B cell (primary cell): ENCODE results near the gene ILK.

ENCODE experiments used
- EZH2 ChIP-seq: IDR thresholded peaks from 2 replicates; pipeline ENCODE4 v1.6.1; 2012; ENCODE audit warnings: borderline replicate concordance, low read depth, mild to moderate bottlenecking, moderate library complexity, low read length; ENCODE audit not compliant: insufficient read depth, poor library complexity, severe bottlenecking
- TF ChIP-seq, protein P1 (sequence below): fragments of 200-600 bp; IDR thresholded peaks from one replicate; pipeline ENCODE4 v1.8.0; 2022; ENCODE audit warnings: antibody characterized with exemption, mild to moderate bottlenecking

DNA sequence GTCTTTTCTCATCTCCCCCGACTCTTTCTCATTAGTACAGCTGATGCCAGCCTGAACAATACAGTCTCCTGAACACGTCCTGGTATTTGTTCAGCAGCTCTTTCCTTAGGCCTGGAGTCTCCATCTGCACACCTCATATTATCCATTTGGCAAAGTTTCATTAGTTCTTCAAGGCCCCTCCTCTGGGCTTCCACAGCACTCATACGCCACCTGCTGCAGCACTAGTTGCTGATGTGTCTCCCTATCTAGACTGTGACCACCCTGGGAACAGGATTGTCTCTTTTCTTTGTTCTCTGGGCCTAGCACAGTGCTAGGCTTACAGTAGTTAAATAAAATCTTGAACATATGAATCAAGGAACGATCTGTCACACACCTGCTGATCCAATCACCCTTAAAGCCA lies 34.9 kb downstream of the ILK start:
- TF ChIP-seq, protein P1, sequence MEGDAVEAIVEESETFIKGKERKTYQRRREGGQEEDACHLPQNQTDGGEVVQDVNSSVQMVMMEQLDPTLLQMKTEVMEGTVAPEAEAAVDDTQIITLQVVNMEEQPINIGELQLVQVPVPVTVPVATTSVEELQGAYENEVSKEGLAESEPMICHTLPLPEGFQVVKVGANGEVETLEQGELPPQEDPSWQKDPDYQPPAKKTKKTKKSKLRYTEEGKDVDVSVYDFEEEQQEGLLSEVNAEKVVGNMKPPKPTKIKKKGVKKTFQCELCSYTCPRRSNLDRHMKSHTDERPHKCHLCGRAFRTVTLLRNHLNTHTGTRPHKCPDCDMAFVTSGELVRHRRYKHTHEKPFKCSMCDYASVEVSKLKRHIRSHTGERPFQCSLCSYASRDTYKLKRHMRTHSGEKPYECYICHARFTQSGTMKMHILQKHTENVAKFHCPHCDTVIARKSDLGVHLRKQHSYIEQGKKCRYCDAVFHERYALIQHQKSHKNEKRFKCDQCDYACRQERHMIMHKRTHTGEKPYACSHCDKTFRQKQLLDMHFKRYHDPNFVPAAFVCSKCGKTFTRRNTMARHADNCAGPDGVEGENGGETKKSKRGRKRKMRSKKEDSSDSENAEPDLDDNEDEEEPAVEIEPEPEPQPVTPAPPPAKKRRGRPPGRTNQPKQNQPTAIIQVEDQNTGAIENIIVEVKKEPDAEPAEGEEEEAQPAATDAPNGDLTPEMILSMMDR = no peak
- no peak for TF ChIP-seq EZH2
